Smooth muscle cell (in vitro differentiated cells): ENCODE measurements around the gene OR12D1. TPM values are rescaled to one million over a fixed set of nuclear protein-coding genes. Genes with fewer than 3 reads are reported as not detected.

ENCODE experiments used
- DNase-seq: peaks from one replicate; lab custom pipeline; 2025; ENCODE audit not compliant: unreplicated experiment; lab: John Stamatoyannopoulos, UW
- H2AFZ ChIP-seq: fragments of 200-600 bp; sonication (generic); 2 replicates; pipeline ENCODE4 v1.6.0; 2016; ENCODE audit warnings: antibody characterized with exemption, low read depth, mild to moderate bottlenecking
- H3F3A ChIP-seq: fragments of 200-600 bp; sonication (generic); 2 replicates; pipeline ENCODE4 v1.6.0; 2017; ENCODE audit warnings: antibody characterized with exemption, low read depth
- H3K27ac ChIP-seq: fragments of 200-600 bp; sonication (generic); 2 replicates; pipeline ENCODE4 v1.5.1; 2016; ENCODE audit warnings: low read depth, mild to moderate bottlenecking
- H3K27me3 ChIP-seq: fragments of 200-600 bp; sonication (generic); 2 replicates; pipeline ENCODE4 v1.6.1; 2016; ENCODE audit warnings: low read depth, mild to moderate bottlenecking
- H3K36me3 ChIP-seq: fragments of 200-600 bp; sonication (generic); 2 replicates; pipeline ENCODE4 v1.5.1; 2016; ENCODE audit warnings: low read depth
- H3K4me1 ChIP-seq: fragments of 200-600 bp; sonication (generic); 2 replicates; pipeline ENCODE4 v1.5.1; 2016; ENCODE audit warnings: low read depth
- H3K4me2 ChIP-seq: fragments of 200-600 bp; sonication (generic); 2 replicates; pipeline ENCODE4 v1.6.0; 2016; ENCODE audit warnings: mild to moderate bottlenecking
- H3K4me3 ChIP-seq: fragments of 200-600 bp; sonication (generic); 2 replicates; pipeline ENCODE4 v1.5.1; 2016; ENCODE audit warnings: mild to moderate bottlenecking
- H3K79me2 ChIP-seq: fragments of 200-600 bp; sonication (generic); 2 replicates; pipeline ENCODE4 v1.6.0; 2016; ENCODE audit warnings: low read depth, mild to moderate bottlenecking
- H3K9ac ChIP-seq: fragments of 200-600 bp; sonication (generic); 2 replicates; pipeline ENCODE4 v1.6.0; 2016; ENCODE audit warnings: low read depth
- H3K9me3 ChIP-seq: fragments of 200-600 bp; sonication (generic); replicated peaks from 2 replicates; pipeline ENCODE4 v1.5.1; 2016; ENCODE audit warnings: low read depth
- H4K20me1 ChIP-seq: fragments of 200-600 bp; sonication (generic); 2 replicates; pipeline ENCODE4 v1.6.0; 2016; ENCODE audit warnings: low read depth
- WGBS: methylation state at CpG from one replicate; pipeline ENCODE4 v1.1.7; 2016; ENCODE audit warnings: low lambda C conversion rate; 5-methylcytosine and 5-hydroxymethylcytosine counted together
- polyA plus RNA-seq: library from polyadenylated mRNA; unstranded; fragments of >200 nt; fragmentation: Nextera tagmentation; extraction: Ambion mirVana; gene quantifications from 2 replicates; pipeline ENCODE4 v1.2.1, GENCODE V29; 2016
- total RNA-seq: library from RNA; depleted of rRNA; stranded (reverse); fragments of >200 nt; gene quantifications from 2 replicates; pipeline ENCODE4 v1.2.3, GENCODE V29; 2014
- TF ChIP-seq, protein P1 (sequence below): fragments of 200-600 bp; sonication (generic); IDR thresholded peaks from 2 replicates; pipeline ENCODE4 v1.5.1; 2017; ENCODE audit warnings: borderline replicate concordance, mild to moderate bottlenecking, antibody characterized with exemption; ENCODE audit not compliant: insufficient read depth, poor library complexity, severe bottlenecking

The OR12D1 gene
- total and polyA plus RNA-seq, 2 experiments from 2014 or later, result not detected

DNA sequence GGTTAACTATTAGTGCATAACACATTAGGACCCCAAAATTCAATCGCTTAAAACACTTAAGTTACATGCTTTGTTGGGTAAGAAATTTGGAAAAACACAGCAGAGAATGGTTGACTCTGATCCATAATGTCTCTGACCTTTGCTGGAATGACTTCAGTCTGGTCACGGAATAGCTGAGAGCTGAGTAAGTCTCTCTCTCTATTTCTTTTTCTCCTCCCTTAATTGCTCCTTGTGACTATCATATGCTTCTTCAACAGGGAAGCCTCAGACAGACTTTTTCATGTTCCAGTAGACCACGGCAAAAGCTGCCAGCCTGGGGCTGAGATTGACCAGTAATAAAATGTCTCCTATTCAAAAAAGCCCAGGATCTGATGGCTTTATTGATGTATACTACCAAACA, 4.8 kb downstream of the OR12D1 start:
- Histone ChIP-seq H3K27ac (peak overlapping the region; percentile 43), H3K4me3 (no peak overlapping the region), H3K36me3 (no peaks in the 10 kb centered on the region), H3K9me3 (no peaks in the 10 kb centered on the region), H3K79me2 (no peaks in the 10 kb centered on the region), H2AFZ (peak overlapping the region; percentile 12), H4K20me1 (no peaks in the 10 kb centered on the region), H3K4me2 (no peak overlapping the region), H3K4me1 (no peaks in the 10 kb centered on the region), H3K27me3 (no peaks in the 10 kb centered on the region), H3K9ac (no peak overlapping the region), H3F3A (no peaks in the 10 kb centered on the region)
- WGBS, result 53% methylated on average over 3 of the region's 3 CpGs
- TF ChIP-seq, protein P1, sequence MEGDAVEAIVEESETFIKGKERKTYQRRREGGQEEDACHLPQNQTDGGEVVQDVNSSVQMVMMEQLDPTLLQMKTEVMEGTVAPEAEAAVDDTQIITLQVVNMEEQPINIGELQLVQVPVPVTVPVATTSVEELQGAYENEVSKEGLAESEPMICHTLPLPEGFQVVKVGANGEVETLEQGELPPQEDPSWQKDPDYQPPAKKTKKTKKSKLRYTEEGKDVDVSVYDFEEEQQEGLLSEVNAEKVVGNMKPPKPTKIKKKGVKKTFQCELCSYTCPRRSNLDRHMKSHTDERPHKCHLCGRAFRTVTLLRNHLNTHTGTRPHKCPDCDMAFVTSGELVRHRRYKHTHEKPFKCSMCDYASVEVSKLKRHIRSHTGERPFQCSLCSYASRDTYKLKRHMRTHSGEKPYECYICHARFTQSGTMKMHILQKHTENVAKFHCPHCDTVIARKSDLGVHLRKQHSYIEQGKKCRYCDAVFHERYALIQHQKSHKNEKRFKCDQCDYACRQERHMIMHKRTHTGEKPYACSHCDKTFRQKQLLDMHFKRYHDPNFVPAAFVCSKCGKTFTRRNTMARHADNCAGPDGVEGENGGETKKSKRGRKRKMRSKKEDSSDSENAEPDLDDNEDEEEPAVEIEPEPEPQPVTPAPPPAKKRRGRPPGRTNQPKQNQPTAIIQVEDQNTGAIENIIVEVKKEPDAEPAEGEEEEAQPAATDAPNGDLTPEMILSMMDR, result no peak
- DNase-seq, result no peak

DNA sequence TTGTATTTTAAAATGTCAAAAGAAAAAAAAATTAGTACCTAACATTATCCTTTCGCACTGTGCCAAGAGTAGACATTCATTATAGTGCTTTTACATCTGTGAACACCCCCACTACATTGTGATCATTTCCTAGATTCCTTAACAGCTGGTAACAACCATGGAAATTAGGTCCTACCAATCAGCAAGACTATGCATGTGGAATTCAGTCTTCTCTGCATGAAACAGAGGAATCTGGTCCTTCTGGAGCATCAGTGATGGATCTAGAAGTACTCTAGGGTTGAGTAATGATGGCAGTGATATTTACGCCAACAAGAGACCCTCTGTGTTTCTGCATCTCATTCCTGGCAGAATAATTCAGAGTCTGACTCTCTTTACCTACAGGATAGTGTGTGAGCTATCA, 9.4 kb downstream of the OR12D1 start:
- Histone ChIP-seq H2AFZ (no peak overlapping the region), H3K9me3 (no peaks in the 10 kb centered on the region), H3K27ac (no peak overlapping the region), H3K27me3 (no peaks in the 10 kb centered on the region), H3K4me2 (no peak overlapping the region), H3K4me1 (no peaks in the 10 kb centered on the region), H3K9ac (no peak overlapping the region), H3K79me2 (no peaks in the 10 kb centered on the region), H3F3A (no peaks in the 10 kb centered on the region), H3K4me3 (no peak overlapping the region), H4K20me1 (no peaks in the 10 kb centered on the region), H3K36me3 (no peaks in the 10 kb centered on the region)
- 88% methylated on average over 2 of the region's 2 CpGs for WGBS
- no peak for DNase-seq
- TF ChIP-seq, protein P1, result no peak

DNA sequence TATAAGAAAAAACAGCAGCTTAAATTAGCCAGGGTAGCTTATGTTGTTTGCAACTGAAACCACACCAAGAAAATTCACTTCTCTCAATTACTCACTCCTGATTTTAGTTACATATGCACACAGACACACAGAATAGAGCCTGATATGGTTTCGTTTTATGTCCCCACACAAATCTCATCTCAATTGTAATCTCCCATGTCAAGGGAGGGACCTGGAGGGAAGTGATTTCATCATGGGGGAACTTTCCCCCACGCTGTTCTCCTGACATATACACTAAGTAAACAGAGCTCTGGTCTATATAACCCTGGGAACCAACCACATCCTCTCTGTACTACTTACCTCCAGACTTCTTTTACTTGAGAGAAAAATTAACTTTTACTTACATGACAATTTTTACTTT, 9.8 kb downstream of the OR12D1 start:
- no peaks in the 10 kb centered on the region for H3K79me2 ChIP-seq
- H3K4me3 ChIP-seq, result no peak overlapping the region
- TF ChIP-seq, protein P1, result no peak
- H3F3A ChIP-seq, result no peaks in the 10 kb centered on the region
- no peak overlapping the region for H3K27ac ChIP-seq
- WGBS, result 50% methylated on average over 2 of the region's 2 CpGs
- H3K4me1 ChIP-seq, result no peaks in the 10 kb centered on the region
- no peak overlapping the region for H2AFZ ChIP-seq
- H3K27me3 ChIP-seq, result no peaks in the 10 kb centered on the region
- H3K4me2 ChIP-seq, result no peak overlapping the region
- DNase-seq, result no peak
- no peak overlapping the region for H3K9ac ChIP-seq
- H4K20me1 ChIP-seq, result no peaks in the 10 kb centered on the region
- no peaks in the 10 kb centered on the region for H3K36me3 ChIP-seq
- no peaks in the 10 kb centered on the region for H3K9me3 ChIP-seq

DNA sequence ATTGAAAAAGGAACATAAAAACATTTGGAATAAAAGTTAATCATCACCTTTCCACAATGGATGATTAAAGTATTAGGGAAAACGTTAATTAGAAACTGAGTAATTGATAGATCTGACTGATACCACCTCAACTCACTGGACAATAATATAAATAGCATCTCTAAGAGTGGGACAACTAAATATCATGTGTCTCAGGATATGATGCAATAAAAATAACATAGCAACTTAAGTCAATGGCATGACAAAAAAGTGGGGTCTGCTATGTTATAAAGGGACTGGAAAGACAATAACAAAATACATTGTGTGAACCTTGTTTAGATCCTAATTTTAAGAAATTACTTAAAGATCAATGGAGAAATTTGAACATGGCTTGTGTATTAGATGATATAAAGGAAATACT, 10.3 kb downstream of the OR12D1 start:
- no peaks in the 10 kb centered on the region for H3K79me2 ChIP-seq
- no peak overlapping the region for H3K9ac ChIP-seq
- TF ChIP-seq, protein P1, result no peak
- no peak overlapping the region for H3K4me2 ChIP-seq
- H2AFZ ChIP-seq, result no peak overlapping the region
- no peak for DNase-seq
- H3F3A ChIP-seq, result no peaks in the 10 kb centered on the region
- 73% methylated on average over 1 of the region's 1 CpG for WGBS
- H3K4me3 ChIP-seq, result no peak overlapping the region
- no peak overlapping the region for H3K27ac ChIP-seq
- no peaks in the 10 kb centered on the region for H3K36me3 ChIP-seq
- H4K20me1 ChIP-seq, result no peaks in the 10 kb centered on the region
- no peaks in the 10 kb centered on the region for H3K4me1 ChIP-seq
- no peaks in the 10 kb centered on the region for H3K27me3 ChIP-seq
- H3K9me3 ChIP-seq, result no peaks in the 10 kb centered on the region
